IMR-90 (cell line): Measurements from ENCODE around the gene LCN12.

Source experiments
- CEBPB ChIP-seq: IDR thresholded peaks from 2 replicates; pipeline ENCODE4 v1.6.1; 2012; ENCODE audit warnings: low read depth, low read length, improper control_type of control experiment
- CTCF ChIP-seq: conservative IDR thresholded peaks from 2 replicates; pipeline ENCODE4 v1.5.1; 2012; ENCODE audit warnings: mild to moderate bottlenecking, low read depth, low read length, improper control_type of control experiment
- ELK1 ChIP-seq: fragments of 150-350 bp; IDR thresholded peaks from 2 replicates; pipeline ENCODE4 v1.6.1; 2016; ENCODE audit warnings: low read depth, mild to moderate bottlenecking, low read length, moderate library complexity, borderline replicate concordance
- FOS ChIP-seq: fragments of 150-350 bp; IDR thresholded peaks from 2 replicates; pipeline ENCODE4 v1.6.1; 2016; ENCODE audit warnings: low read depth, low read length
- MAFK ChIP-seq: IDR thresholded peaks from 2 replicates; pipeline ENCODE4 v1.6.1; 2012; ENCODE audit warnings: low read depth, low read length, improper control_type of control experiment
- MXI1 ChIP-seq: IDR thresholded peaks from 2 replicates; pipeline ENCODE4 v1.6.1; 2012; ENCODE audit warnings: low read depth, mild to moderate bottlenecking, low read length, moderate library complexity, borderline replicate concordance
- POLR2A ChIP-seq: IDR thresholded peaks from 2 replicates; pipeline ENCODE4 v1.6.1; 2012; ENCODE audit warnings: mild to moderate bottlenecking, low read depth, low read length
- RAD21 ChIP-seq: IDR thresholded peaks from 2 replicates; pipeline ENCODE4 v1.6.1; 2012; ENCODE audit warnings: low read length, improper control_type of control experiment
- RFX5 ChIP-seq: IDR thresholded peaks from 2 replicates; pipeline ENCODE4 v1.8.0; 2012; ENCODE audit warnings: low read depth, mild to moderate bottlenecking, low read length, moderate library complexity
- SMC3 ChIP-seq: fragments of 150-350 bp; IDR thresholded peaks from 2 replicates; pipeline ENCODE4 v1.6.1; 2016; ENCODE audit warnings: low read depth, mild to moderate bottlenecking, antibody characterized with exemption, low read length, moderate library complexity
- USF2 ChIP-seq: fragments of 150-350 bp; IDR thresholded peaks from 2 replicates; pipeline ENCODE4 v1.6.1; 2017; ENCODE audit warnings: mild to moderate bottlenecking, antibody characterized with exemption, low read length, low read depth

- TF ChIP-seq POLR2A (no peak), CTCF (no peak), MXI1 (no peak), MAFK (no peak), RAD21 (no peak), RFX5 (no peak), SMC3 (no peak), FOS (no peak), CEBPB (no peak), USF2 (no peak), ELK1 (no peak)
Measured at GRCh38 chr9:136979769-136980587, 27.9 kb downstream of the LCN12 start.
